ENCODE measurements around the gene FAU. TPM values are rescaled to one million over a fixed set of nuclear protein-coding genes. Genes with fewer than 3 reads are reported as not detected.

The FAU gene
- total RNA-seq, 1 experiment from 2014 or later = 1,001 TPM

GRCh38 chr11:65135633-65136145 lies 13.8 kb upstream of the FAU start:
- no TSS peak for BruUV-seq (replicated peaks)
- ATAC-seq = no peak
- peak overlapping the region; percentile 91 to 96 for H3K4me3 ChIP-seq (ENCODE audit: low read depth in 2 of 2, low read length in 2 of 2)
- CTCF ChIA-PET = interaction anchor here (0.7 to 1.5 kb wide), 2 partner anchors 8 to 12 kb away, joined by 3 to 4 read pairs; no protein-coding TSS in a partner anchor
- TF ChIP-seq POLR2AphosphoS5 (IDR thresholded peaks at IDR 0.05; ENCODE audit: low read depth, low read length) (no peak), TCF7L2 (IDR thresholded peaks at IDR 0.05; ENCODE audit: low read depth, low read length) (no peak), REST (IDR thresholded peaks at IDR 0.05; ENCODE audit: insufficient read depth in 1 of 2, low read depth in 2 of 2, low read length in 1 of 2) (no peak), SIN3A (IDR thresholded peaks at IDR 0.05; ENCODE audit: borderline replicate concordance, insufficient read depth, low read depth, low read length) (no peak), CTCF (IDR thresholded peaks at IDR 0.05) (no peak)
- intact Hi-C loops (cut with micrococcal nuclease; ENCODE audit: unreplicated experiment) = loop anchor here (10.0 kb wide), 1 partner anchor 49 kb away; the partner anchor contains the start of gene CAPN1
- in situ Hi-C loops (cut with HindIII; ENCODE audit: low pct_unique_long_range_greater_than_20kb, low sequenced_read_pairs) = no loop called here
- POLR2A ChIA-PET = interaction anchor here (0.5 to 2.3 kb wide), 2 partner anchors 14 to 21 kb away, joined by 10 read pairs; partner anchors contain the start of genes FAU and MRPL49
- no peak for DNase-seq (ENCODE audit: low read depth, low spot score)
- H3K36me3 ChIP-seq (ENCODE audit: control insufficient read depth, insufficient read depth, low read length) = peaks cover 6% of the 10 kb centered on the region; the same call in 1 of the 2 replicates
- H3K27me3 ChIP-seq (ENCODE audit: control insufficient read depth, insufficient read depth, low read length) = no peaks in the 10 kb centered on the region
- H3K27ac ChIP-seq (ENCODE audit: low read length) = peak overlapping the region; percentile 99
- no peaks in the 10 kb centered on the region for H3K9me3 ChIP-seq (ENCODE audit: control insufficient read depth, insufficient read depth, low read depth, low read length)
- peaks cover 16% of the 10 kb centered on the region for H3K4me1 ChIP-seq (ENCODE audit: control insufficient read depth, insufficient read depth, low read length)

GRCh38 chr11:65134952-65135632 lies 13.2 kb upstream of the FAU start:
- TSS peak; percentile 89 for BruUV-seq (replicated peaks)
- peaks cover 6% of the 10 kb centered on the region; the same call in 1 of the 2 replicates for H3K36me3 ChIP-seq (ENCODE audit: control insufficient read depth, insufficient read depth, low read length)
- no peaks in the 10 kb centered on the region for H3K9me3 ChIP-seq (ENCODE audit: control insufficient read depth, insufficient read depth, low read depth, low read length)
- CTCF ChIA-PET = interaction anchor here (0.7 to 1.5 kb wide), 3 partner anchors 9 to 181 kb away, joined by 3 to 4 read pairs (median 3); no protein-coding TSS in a partner anchor
- peak overlapping the region; percentile 91 to 96 for H3K4me3 ChIP-seq (ENCODE audit: low read depth in 2 of 2, low read length in 2 of 2)
- peak; percentile 93 for ATAC-seq
- intact Hi-C loops (cut with micrococcal nuclease; ENCODE audit: unreplicated experiment) (loop anchor here (10.0 kb wide), 1 partner anchor 50 kb away; the partner anchor contains the start of gene CAPN1), in situ Hi-C loops (cut with HindIII; ENCODE audit: low pct_unique_long_range_greater_than_20kb, low sequenced_read_pairs) (no loop called here)
- TF ChIP-seq SIN3A (IDR thresholded peaks at IDR 0.05; ENCODE audit: borderline replicate concordance, insufficient read depth, low read depth, low read length) = 0 out of 2 replicates have a peak, but pooled peaks have one; percentile 19
- TF ChIP-seq POLR2AphosphoS5 (IDR thresholded peaks at IDR 0.05; ENCODE audit: low read depth, low read length) = peak; percentile 87
- TF ChIP-seq TCF7L2 (IDR thresholded peaks at IDR 0.05; ENCODE audit: low read depth, low read length) = no peak; the same call in 1 of the 2 replicates
- peaks cover 16% of the 10 kb centered on the region for H3K4me1 ChIP-seq (ENCODE audit: control insufficient read depth, insufficient read depth, low read length)
- POLR2A ChIA-PET = interaction anchor here (0.5 to 2.3 kb wide), 3 partner anchors 11 to 22 kb away, joined by 3 to 10 read pairs (median 10); partner anchors contain the start of genes FAU and MRPL49
- no peak for DNase-seq (ENCODE audit: low read depth, low spot score)
- no peaks in the 10 kb centered on the region for H3K27me3 ChIP-seq (ENCODE audit: control insufficient read depth, insufficient read depth, low read length)
- H3K27ac ChIP-seq (ENCODE audit: low read length) = peak overlapping the region; percentile 99

Measured in Panc1 (cell line).